Measurements from ENCODE around the gene NCOR1.

NCOR1 gene

GRCh38 chr17:16036261-16036660 is 179.1 kb downstream of the NCOR1 start:
- no peak for DNase-seq

GRCh38 chr17:16033729-16034349 is 181.5 kb downstream of the NCOR1 start:
- no peak for DNase-seq

- DNase-seq = no peak
Observed at GRCh38 chr17:16027708-16028584, 187.4 kb downstream of the NCOR1 start.

GRCh38 chr17:16026895-16027294 is 188.4 kb downstream of the NCOR1 start:
- DNase-seq = no peak

GRCh38 chr17:16025202-16025601 is 190.1 kb downstream of the NCOR1 start:
- no peak for DNase-seq

- no peak for DNase-seq
Observed at GRCh38 chr17:16023881-16024280, 191.5 kb downstream of the NCOR1 start.

- no peak for DNase-seq
Observed at GRCh38 chr17:16019347-16019746, 196.0 kb downstream of the NCOR1 start.

GRCh38 chr17:16013943-16014407 is 201.4 kb downstream of the NCOR1 start:
- DNase-seq = no peak

- no peak for DNase-seq
Observed at GRCh38 chr17:16007439-16007838, 207.9 kb downstream of the NCOR1 start.

GRCh38 chr17:16005636-16006035 is 209.7 kb downstream of the NCOR1 start:
- no peak for DNase-seq

- no peak for DNase-seq
Observed at GRCh38 chr17:16003841-16004240, 211.5 kb downstream of the NCOR1 start.

GRCh38 chr17:16002708-16003260 is 212.6 kb downstream of the NCOR1 start:
- no peak for DNase-seq

GRCh38 chr17:16001226-16001897 is 214.0 kb downstream of the NCOR1 start:
- DNase-seq = no peak

- peak in 22 of 56 donors; percentile 9 to 61 (median 46) for DNase-seq
Observed at GRCh38 chr17:15999974-16000827, 215.1 kb downstream of the NCOR1 start.

GRCh38 chr17:15999141-15999973 is 216.0 kb downstream of the NCOR1 start, which contains the start of the genes TTC19 and ZSWIM7:
Gene TTC19 (plus strand): TSS chr17:15999824. CDS start chr17:15999849, 25 bp downstream.
Gene ZSWIM7 (minus strand): TSS chr17:15999704. CDS start chr17:15999594, 110 bp downstream.
- DNase-seq = peak; percentile 75 to 99 (median 92)

- no peak for DNase-seq
Observed at GRCh38 chr17:15998031-15998562, 217.2 kb downstream of the NCOR1 start.

- no peak for DNase-seq
Observed at GRCh38 chr17:15996322-15996721, 219.0 kb downstream of the NCOR1 start.

- DNase-seq = no peak
Observed at GRCh38 chr17:15981646-15982580, 233.4 kb downstream of the NCOR1 start.
